Jurkat, Clone E6-1 (cell line): ENCODE measurements around the gene TBL3.
A peak's percentile ranks its signal among the peaks of the same experiment; 100 is the strongest.
"Not testable (repeated sequence)": the region's sequence is repeated elsewhere in the genome, so short reads cannot be mapped to it uniquely, and the experiment has no call there.

Source experiments
- DNase-seq: peaks from one replicate; pipeline ENCODE4 v3.0.0-alpha.2; 2011; ENCODE audit warnings: low read depth, low spot score
- H3K4me3 ChIP-seq: 2 replicates; pipeline ENCODE4 v1.5.1; 2011; ENCODE audit warnings: mild to moderate bottlenecking, low read length, control low read depth, moderate library complexity

Gene TBL3

GRCh38 chr16:1961651-1962067, 10.2 kb upstream of the TBL3 start:
- 0 out of 2 replicates have a peak overlapping the region, but pooled peaks have one; percentile 3 for H3K4me3 ChIP-seq
- peak; percentile 41 for DNase-seq

- H3K4me3 ChIP-seq, result peak overlapping the region; percentile 79
Measured at GRCh38 chr16:1962161-1963153, 9.4 kb upstream of the TBL3 start.

GRCh38 chr16:1963806-1964505, 7.9 kb upstream of the TBL3 start:
- no peak for DNase-seq

More at GRCh38 chr16:1962161-1963153, 9.4 kb upstream of the TBL3 start:
- DNase-seq, result not testable (repeated sequence)

GRCh38 chr16:1964506-1965395, 7.1 kb upstream of the TBL3 start, which contains the start of gene RPS2:
RPS2 (minus strand) TSS chr16:1964826; CDS start chr16:1964625, 201 bp downstream.
- peak; percentile 97 for DNase-seq
- peak within 1 kb of the TSS; percentile 79 for H3K4me3 ChIP-seq

More at GRCh38 chr16:1963806-1964505, 7.9 kb upstream of the TBL3 start:
- peak overlapping the region; percentile 79 for H3K4me3 ChIP-seq

GRCh38 chr16:1965396-1966001, 6.4 kb upstream of the TBL3 start:
- H3K4me3 ChIP-seq, result peak overlapping the region; percentile 79
- DNase-seq, result no peak

GRCh38 chr16:1966460-1966859, 5.4 kb upstream of the TBL3 start, which contains the start of gene RNF151:
RNF151 (plus strand) TSS chr16:1966856; CDS start chr16:1966882, 26 bp downstream.
- DNase-seq, result no peak

GRCh38 chr16:1968146-1968953, 3.5 kb upstream of the TBL3 start:
- H3K4me3 ChIP-seq, result no peak overlapping the region
- DNase-seq, result no peak

More at GRCh38 chr16:1966460-1966859, 5.4 kb upstream of the TBL3 start, which contains the start of gene RNF151:
- H3K4me3 ChIP-seq, result peak within 1 kb of the TSS; percentile 79

- H3K4me3 ChIP-seq, result peak overlapping the region; percentile 86
Measured at GRCh38 chr16:1972490-1972877, 631 bp downstream of the TBL3 start.

GRCh38 chr16:1973461-1974156, 1.8 kb downstream of the TBL3 start:
- peak overlapping the region; percentile 86; the same call in 1 of the 2 replicates for H3K4me3 ChIP-seq
- DNase-seq, result no peak

More at GRCh38 chr16:1972490-1972877, 631 bp downstream of the TBL3 start:
- DNase-seq, result no peak

GRCh38 chr16:1974157-1975070, 2.6 kb downstream of the TBL3 start:
- H3K4me3 ChIP-seq, result no peak overlapping the region
- no peak for DNase-seq

GRCh38 chr16:1975432-1976215, 3.8 kb downstream of the TBL3 start:
- no peak for DNase-seq
- no peak overlapping the region for H3K4me3 ChIP-seq

GRCh38 chr16:1976216-1976520, 4.3 kb downstream of the TBL3 start:
- no peak overlapping the region for H3K4me3 ChIP-seq
- DNase-seq, result no peak

- no peak overlapping the region for H3K4me3 ChIP-seq
- no peak for DNase-seq
Measured at GRCh38 chr16:1976951-1977874, 5.4 kb downstream of the TBL3 start.

- no peak for DNase-seq
- H3K4me3 ChIP-seq, result no peak overlapping the region
Measured at GRCh38 chr16:1977875-1978268, 6.0 kb downstream of the TBL3 start.
